HFF-Myc (cell line): ENCODE measurements around the gene GALM.
"Not testable (repeated sequence)": the region's sequence is repeated elsewhere in the genome, so short reads cannot be mapped to it uniquely, and the experiment has no call there.

Experiments
- DNase-seq: peaks from one replicate; pipeline ENCODE4 v3.0.0-alpha.2; 2011; ENCODE audit warnings: low read depth; ENCODE audit errors: extremely low read depth
- H3K4me3 ChIP-seq: replicated peaks from 2 replicates; pipeline ENCODE4 v1.5.1; 2011; ENCODE audit warnings: low read depth, mild to moderate bottlenecking, control low read depth, low read length
- CTCF ChIP-seq: IDR thresholded peaks from 2 replicates; pipeline ENCODE4 v1.5.1; 2012; ENCODE audit warnings: mild to moderate bottlenecking, low read depth, low read length, control low read depth; ENCODE audit errors: missing control alignments

GALM gene

GRCh38 chr2:38668092-38668491 is 2.2 kb downstream of the GALM start:
- DNase-seq, result no peak
- no peak for TF ChIP-seq CTCF
- no peak overlapping the region for H3K4me3 ChIP-seq

- DNase-seq, result no peak
- H3K4me3 ChIP-seq, result no peak overlapping the region
- no peak for TF ChIP-seq CTCF
Observed at GRCh38 chr2:38668779-38669479, 3.0 kb downstream of the GALM start.

GRCh38 chr2:38671303-38671702 is 5.4 kb downstream of the GALM start:
- no peak overlapping the region for H3K4me3 ChIP-seq
- no peak for DNase-seq
- no peak for TF ChIP-seq CTCF

GRCh38 chr2:38671946-38672345 is 6.0 kb downstream of the GALM start:
- no peak overlapping the region for H3K4me3 ChIP-seq
- DNase-seq, result no peak
- no peak for TF ChIP-seq CTCF

GRCh38 chr2:38672445-38673391 is 6.8 kb downstream of the GALM start:
- DNase-seq, result no peak
- H3K4me3 ChIP-seq, result no peak overlapping the region
- TF ChIP-seq CTCF, result no peak

GRCh38 chr2:38676681-38677080 is 10.8 kb downstream of the GALM start:
- no peak for DNase-seq
- TF ChIP-seq CTCF, result no peak
- H3K4me3 ChIP-seq, result no peak overlapping the region

GRCh38 chr2:38680868-38681267 is 15.0 kb downstream of the GALM start:
- not testable (repeated sequence) for DNase-seq

More at GRCh38 chr2:38680868-38681267, 15.0 kb downstream of the GALM start:
- not testable (repeated sequence) for H3K4me3 ChIP-seq
